ENCODE data around the gene NEK4. TPM values are rescaled to one million over a fixed set of nuclear protein-coding genes. Genes with fewer than 3 reads are reported as not detected.

Gene NEK4
- total RNA-seq, 1 donor from 2014 or later: 15.1 TPM

Other genes starting within 250 kb of the NEK4 start
- 178 and 189 TPM in 2 replicates for gene NT5DC2, start 237.1 kb downstream of the NEK4 start, total RNA-seq
- 22.9 and 26.0 TPM in 2 replicates for gene UQCC5, start 234.3 kb downstream of the NEK4 start, total RNA-seq
- 54.5 and 58.4 TPM in 2 replicates for gene PBRM1, start 85.0 kb downstream of the NEK4 start, total RNA-seq
- 85.4 and 93.7 TPM in 2 replicates for gene GNL3, start 84.9 kb downstream of the NEK4 start, total RNA-seq
- gene GLT8D1, start 65.1 kb downstream of the NEK4 start, total RNA-seq: 78.2 and 95.5 TPM in 2 replicates
- 110 and 119 TPM in 2 replicates for gene SPCS1, start 64.8 kb downstream of the NEK4 start, total RNA-seq
- not detected in 2 replicates for gene ITIH1, start 6.7 kb upstream of the NEK4 start, total RNA-seq
- gene ITIH3, start 23.9 kb upstream of the NEK4 start, total RNA-seq: 0.16 and 0.36 TPM in 2 replicates
- gene ITIH4, start 59.7 kb upstream of the NEK4 start, total RNA-seq: 2.8 and 5.3 TPM in 2 replicates
- gene MUSTN1, start 64.1 kb upstream of the NEK4 start, total RNA-seq: not detected in 2 replicates
- gene STIMATE, start 126.6 kb upstream of the NEK4 start, total RNA-seq: 12.1 and 14.7 TPM in 2 replicates

Measured in astrocyte (in vitro differentiated cells and primary cell).